NOMO-1 treated with DMSO at 0.1 percent for 48 hours (cell line): ENCODE results near the gene LRRC57.

Experiments
- DNase-seq: peaks from one replicate; lab custom pipeline; 2025; ENCODE audit not compliant: unreplicated experiment; lab: John Stamatoyannopoulos, UW

Gene LRRC57

GRCh38 chr15:42553554-42553953, 5.0 kb upstream of the LRRC57 start:
- DNase-seq = no peak

GRCh38 chr15:42549741-42550392, 1.3 kb upstream of the LRRC57 start:
- peak; percentile 27 for DNase-seq

DNA sequence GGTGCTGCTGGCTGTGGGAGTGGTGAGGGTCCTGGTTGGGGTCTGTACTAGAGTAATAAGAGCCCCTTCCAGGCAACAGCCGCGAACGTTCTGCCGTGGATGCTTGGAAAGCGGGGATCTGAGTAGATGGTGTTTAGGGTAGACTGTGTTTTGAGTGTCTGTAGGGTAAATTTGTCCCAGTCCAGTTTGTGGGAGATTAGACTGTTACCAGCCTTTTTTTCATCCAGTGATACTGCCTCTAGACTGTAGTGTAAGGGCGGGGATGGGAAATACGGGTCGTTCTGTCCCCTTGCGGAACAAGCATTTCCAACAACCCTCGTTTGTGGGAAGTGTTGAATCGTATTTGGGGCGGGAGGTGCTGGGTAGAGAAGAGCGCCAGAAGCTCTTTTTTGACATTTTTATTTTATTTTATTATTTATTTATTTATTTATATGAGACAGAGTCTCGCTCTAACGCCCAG, 469 bp upstream of the LRRC57 start:
- peak; percentile 60 for DNase-seq

DNA sequence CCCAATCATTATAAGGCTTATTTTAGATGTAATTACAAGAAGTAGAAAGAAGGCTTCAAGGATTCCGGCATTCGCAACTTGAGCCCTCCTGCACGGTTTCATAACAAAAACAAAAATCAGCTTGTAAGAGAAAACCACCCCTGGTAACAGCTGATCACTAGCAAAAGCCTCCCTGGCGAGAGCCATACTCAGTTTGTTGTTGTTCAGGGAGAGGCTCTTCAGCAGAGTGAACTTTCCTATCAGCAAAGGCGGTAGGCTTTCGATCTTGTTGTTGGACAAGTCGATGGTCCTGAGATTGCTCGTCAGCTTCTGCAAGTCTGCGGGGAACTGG, 710 bp downstream of the LRRC57 start:
- DNase-seq = peak; percentile 26

GRCh38 chr15:42544853-42545629, 3.6 kb downstream of the LRRC57 start:
- DNase-seq = peak; percentile 92

GRCh38 chr15:42533246-42533645, 15.3 kb downstream of the LRRC57 start:
- no peak for DNase-seq

DNA sequence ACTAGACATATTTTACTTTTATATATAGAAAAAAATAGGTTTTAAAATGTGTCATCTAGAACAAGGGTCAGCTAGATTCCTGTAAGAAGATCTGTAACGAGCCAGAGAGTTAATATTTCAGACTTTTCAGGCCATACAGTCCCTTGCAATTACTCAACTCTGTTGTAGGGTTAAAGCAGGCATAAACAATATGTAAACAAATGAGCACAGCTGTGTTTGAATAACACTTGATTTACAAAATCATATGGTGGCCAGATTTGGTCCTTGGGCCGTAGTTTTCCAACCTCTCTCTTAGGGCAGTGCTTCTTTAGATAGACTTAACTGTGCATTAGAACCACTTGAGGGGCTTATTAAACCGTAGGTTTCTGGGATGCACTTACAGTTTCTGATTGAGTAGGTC, 19.6 kb downstream of the LRRC57 start:
- no peak for DNase-seq

- no peak for DNase-seq
Observed at GRCh38 chr15:42523331-42523730, 25.3 kb downstream of the LRRC57 start.

DNA sequence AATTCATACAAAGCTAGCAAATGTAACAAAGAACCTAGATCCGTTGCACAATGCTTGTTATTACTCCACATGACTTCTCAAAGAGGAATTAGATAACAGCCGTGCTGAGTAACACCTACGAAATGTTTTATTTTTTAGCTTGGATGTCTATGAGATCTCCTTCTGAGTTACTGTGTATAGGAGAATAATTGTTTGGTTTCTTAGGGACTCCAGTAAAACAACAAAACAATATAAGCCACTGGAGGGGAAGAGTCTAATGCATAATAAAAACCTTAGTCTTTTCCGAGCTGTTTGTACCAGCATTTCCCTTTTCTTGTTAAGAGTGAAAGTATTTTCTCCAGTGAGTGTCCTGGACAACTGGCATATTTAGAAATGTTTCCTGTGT, 37.6 kb downstream of the LRRC57 start:
- DNase-seq = peak; percentile 60

- no peak for DNase-seq
Observed at GRCh38 chr15:42510258-42511006, 38.2 kb downstream of the LRRC57 start.

DNA sequence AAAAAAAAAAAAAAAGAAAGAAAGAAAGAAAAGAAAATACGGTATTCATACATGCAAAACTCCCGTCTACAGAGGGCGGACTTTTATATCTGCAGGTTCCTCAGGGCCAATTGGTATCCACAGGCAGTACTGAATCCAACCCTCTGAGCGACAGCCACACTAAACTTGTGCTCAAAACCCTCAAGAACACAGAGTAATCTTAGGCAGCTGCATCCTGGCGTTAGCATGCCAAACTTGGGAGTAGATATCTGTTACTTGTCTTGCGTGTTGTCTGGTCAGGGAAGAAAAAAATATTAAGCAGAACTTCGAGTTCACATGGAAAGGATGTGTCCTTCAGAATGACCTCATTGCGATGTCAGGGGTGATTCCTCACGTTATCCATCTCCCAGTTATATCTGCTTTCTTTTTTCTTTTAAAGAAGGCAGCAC, 40.3 kb downstream of the LRRC57 start:
- DNase-seq = no peak

- DNase-seq = no peak
Observed at GRCh38 chr15:42507514-42507913, 41.1 kb downstream of the LRRC57 start.

- no peak for DNase-seq
Observed at GRCh38 chr15:42504631-42505030, 44.0 kb downstream of the LRRC57 start.

GRCh38 chr15:42503825-42504224, 44.8 kb downstream of the LRRC57 start:
- no peak for DNase-seq

DNA sequence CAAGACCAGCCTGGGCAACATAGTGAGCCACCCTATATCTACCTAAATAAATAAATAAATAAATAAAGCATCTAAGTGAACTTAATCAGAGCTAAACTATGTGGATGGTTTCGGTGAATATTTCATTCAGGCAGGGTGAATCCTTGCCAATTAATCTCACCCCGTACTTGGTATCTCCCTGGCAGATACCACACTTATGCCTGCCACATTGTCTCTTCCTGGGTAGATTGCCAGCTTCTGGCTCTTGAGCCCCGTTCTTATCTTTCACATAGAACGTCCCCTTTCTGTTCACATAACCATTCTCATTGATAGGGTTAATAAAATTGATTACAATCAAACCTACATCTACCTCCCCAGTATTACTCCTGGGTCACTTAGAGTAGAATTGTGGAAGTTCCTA, 46.1 kb downstream of the LRRC57 start:
- DNase-seq = no peak

- DNase-seq = no peak
Observed at GRCh38 chr15:42499858-42500609, 48.6 kb downstream of the LRRC57 start.

DNA sequence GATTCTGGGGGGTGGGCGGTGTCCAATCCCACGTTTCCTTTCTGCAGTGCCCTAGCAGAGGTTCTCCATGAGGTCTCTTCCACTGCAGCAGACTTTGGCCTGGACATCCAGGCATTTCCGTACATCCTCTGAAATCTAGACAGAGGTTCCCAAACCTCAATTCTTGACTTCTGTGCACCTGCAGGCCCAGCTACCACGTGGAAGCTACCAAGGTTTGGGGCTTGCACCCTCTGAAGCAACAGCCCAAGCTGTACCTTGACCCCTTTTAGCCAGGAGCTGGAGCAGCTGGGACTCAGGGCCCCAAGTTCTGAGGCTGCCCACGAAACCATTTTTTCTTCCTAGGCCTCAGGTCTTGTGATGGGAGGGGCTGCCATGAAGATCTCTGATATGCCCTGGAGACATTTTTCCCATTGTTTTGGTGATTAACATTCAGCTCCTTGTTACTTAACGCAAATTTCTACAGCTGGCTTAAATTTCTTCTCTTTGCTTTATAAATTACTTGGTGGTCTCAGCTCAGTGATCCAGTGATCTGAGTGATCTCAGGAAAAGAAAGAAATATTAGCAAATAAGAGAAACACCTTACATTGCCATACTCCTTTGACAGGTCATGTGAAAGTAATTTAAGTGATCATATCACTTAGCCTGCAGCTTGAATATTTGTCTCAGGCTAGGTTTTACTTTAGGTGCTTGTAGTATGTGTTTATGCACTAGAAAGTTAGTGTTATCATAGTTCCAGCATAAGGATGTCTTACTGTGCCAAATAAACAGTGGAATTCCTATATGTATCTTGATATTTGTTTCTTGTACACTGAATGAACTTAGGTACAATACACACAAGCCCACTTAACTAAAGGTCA, 50.2 kb downstream of the LRRC57 start:
- no peak for DNase-seq

DNA sequence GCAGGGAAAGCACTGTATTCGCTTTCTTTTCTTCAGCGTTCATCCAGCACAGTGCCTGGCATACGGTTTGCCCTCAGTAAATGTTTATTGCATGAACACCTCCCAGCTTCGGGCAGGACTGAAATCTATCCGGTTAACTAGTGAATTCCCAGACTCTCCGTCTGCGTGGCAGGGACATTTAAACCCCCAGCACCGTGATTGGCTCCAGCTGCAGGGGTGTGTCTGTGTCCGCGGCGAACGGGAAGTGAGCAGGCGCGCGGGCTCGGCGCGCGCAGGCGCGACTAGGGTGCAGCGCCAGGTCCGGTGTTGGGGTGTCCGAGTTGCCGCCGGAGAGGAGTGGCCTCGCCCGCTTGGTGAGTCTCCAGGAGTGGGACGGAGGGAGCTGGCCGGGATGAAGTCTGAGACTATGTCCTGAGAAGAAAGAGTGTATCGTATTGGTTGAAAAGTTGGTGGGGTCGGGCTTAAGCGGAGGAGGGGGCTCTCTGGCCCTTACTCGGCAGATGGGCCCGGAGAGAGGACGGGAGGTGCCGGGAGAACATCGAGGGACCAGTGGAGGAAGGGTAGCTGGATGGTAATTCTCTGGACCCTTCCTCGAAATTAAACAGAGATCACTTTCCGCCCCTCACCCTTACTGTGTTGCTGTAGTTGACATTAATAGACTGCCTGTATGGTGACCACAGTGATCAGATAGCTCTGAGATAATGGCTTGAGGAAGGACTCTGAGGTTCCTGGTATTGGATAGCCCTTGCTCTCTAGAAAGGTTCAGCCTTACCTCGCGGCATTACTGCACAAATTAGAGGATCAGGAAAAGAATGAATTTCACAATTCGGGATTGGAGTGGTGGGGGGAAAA, 53.0 kb downstream of the LRRC57 start, which contains the start of gene SNAP23:
Gene SNAP23 (plus strand): TSS at position 274 of the 852 bp plus-strand sequence. CDS start 16,213 bp downstream, outside the sequence.
- DNase-seq = peak; percentile 84

- DNase-seq = no peak
Observed at GRCh38 chr15:42494998-42495360, 53.6 kb downstream of the LRRC57 start.
